GM21447 (cell line): ENCODE results near the gene C2CD4A.
A peak's percentile ranks its signal among the peaks of the same experiment; 100 is the strongest.
"Not testable (repeated sequence)": the region's sequence is repeated elsewhere in the genome, so short reads cannot be mapped to it uniquely, and the experiment has no call there.

Source experiments
- ATAC-seq: cut with Tn5 transposase; IDR thresholded peaks from one replicate; pipeline ENCODE4 v1.9.1; 2021; ENCODE audit not compliant: unreplicated experiment

The C2CD4A gene, protein sequence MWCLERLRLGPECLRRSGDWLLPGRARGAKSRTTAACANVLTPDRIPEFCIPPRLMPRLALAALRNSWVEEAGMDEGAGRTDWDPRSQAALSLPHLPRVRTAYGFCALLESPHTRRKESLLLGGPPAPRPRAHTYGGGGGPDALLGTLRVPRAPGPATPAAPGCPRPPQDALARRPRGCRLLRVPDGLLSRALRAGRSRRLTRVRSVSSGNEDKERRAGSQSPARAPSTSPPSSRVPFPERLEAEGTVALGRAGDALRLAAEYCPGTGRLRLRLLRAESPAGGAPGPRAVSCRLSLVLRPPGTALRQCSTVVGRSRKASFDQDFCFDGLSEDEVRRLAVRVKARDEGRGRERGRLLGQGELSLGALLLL

DNA sequence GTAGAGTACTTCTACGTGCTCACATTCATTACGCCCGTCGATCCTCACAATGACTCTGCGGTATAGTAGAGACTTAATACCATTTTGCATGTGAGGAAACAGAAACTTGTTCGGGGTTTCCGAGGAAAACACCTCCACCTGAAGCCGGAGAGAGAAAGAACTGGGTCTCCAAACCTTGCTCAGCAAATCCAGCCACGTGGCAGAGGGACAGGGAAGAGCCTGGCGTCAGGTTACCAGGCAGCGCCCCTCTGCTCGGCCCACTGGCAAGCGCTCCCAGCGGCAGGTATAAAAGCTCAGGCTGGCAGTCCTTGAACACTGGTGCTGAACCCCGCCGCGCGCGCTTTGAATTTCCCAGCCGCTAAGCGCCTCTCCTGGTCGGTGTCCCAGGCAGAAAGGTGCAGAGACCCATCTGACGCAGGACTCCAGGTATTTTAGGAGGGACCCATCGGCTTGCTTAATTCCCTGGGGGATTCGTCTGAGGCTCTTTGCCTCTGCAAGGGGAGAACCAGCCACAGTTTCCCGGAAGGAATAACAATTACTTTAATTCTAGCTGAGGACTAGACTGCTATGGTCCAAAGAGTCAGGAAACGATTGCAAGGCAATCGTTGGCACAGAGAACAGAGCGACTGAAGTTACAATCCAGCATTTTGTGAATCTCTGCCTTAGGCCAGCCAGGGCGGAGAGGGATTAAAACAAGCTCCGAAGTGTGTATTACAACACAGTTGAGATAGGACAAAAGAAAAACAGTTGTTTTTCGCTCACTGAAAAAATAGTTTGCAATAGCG lies at the start of gene C2CD4A:
C2CD4A (plus strand) TSS at position 315 of the 785 bp plus-strand sequence. CDS start 637 bp downstream, outside the sequence.
- no peak for ATAC-seq

DNA sequence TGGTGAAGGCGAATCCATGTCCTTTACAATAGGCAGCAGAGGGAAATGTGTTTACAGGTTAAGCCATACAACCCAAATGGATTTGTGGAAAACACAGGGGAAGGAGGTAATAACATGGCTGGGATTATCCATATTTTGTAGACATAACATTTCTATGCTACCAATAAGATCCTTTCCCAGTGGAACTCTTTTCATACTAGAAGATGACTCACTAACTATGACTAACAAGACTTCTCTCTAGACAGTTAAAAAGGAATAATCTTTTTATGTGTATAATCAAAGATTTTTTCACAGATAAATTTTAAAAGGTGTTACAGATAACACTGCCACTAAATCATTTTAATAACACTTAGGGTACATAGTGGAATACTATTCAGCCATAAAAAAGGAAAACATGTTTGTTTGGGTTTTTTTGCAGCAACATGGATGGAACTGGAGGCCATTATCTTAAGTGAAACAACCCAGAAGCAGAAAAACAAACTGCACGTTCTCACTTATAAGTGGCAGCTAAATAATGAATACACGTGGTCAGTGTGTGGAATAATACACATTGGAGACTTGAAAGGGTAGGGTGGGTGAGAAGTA lies 46.1 kb upstream of the C2CD4A start:
- no peak for ATAC-seq

DNA sequence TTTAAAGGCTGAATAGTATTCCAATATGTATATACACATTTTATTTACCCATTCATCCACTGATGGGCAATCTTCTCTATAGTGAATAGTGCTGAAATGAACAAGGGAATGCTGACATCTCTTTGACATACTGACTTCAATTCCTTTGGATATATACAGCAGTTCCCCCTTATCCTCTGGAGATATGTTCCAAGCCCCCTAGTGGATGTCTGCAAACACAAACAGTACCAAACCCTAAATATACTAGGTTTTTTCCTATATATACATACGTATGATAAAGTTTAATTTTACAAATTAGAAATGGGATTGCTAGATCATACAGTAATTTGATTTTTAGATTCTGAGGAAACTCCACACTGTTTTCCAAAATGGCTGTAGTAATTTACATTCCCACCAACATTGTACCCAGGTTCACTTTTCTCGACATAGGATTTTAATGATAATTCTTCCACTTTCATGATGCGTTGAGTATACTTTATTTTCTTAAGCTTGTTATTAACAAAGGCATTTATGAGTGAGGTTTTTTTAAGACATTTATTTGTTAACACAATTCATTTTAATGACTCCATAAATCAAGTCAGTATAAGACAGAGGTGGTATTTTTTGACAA lies 44.7 kb upstream of the C2CD4A start:
- no peak for ATAC-seq

DNA sequence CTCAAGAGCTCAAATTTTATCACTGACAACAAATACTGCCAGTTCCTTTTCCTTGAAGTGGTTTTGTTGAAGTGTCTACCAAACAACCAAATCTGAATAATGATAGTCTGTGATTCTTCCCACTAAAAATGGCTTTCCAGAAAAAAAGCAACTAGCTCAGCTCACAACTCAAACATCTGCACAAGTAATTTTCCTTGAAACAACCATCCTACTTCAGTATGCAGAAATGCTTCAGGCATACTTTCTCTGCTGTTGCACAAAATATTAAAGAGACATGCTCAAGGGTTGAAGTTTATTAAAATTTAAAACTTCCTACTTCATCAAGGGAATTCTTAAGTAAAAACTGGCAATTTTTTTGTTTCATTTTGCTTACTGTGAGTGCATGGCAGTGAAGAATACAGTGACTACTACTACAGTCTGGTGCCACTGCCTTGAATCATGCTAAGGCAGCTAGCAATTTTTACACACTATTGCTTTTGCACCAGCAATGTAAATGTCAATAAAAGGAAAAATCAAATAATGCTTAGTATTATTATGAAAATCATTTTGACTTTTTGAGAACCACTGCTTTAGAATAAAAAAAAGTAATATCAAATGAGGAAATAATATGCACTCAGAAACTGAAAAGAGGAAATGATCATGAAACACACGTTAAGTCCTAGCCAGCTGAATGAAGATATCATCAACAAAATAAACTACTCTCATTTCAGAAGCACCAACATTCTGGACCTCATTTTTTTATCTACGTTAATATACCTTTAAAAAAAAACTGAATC lies 40.1 kb upstream of the C2CD4A start:
- ATAC-seq: no peak

DNA sequence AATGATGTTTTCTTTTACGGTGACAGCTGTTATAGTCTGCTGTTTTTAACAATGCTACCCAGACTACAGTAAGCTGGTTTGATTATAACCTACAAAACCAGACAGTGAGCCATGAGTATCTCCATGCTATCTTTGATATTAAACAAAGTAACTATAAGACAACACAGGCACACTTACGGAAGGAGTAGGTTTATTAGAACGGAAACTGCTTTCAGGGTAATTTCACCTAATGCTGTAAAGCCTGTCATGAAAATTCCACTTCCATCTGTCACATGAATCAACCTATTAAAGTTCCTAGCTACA lies 39.6 kb upstream of the C2CD4A start:
- no peak for ATAC-seq

DNA sequence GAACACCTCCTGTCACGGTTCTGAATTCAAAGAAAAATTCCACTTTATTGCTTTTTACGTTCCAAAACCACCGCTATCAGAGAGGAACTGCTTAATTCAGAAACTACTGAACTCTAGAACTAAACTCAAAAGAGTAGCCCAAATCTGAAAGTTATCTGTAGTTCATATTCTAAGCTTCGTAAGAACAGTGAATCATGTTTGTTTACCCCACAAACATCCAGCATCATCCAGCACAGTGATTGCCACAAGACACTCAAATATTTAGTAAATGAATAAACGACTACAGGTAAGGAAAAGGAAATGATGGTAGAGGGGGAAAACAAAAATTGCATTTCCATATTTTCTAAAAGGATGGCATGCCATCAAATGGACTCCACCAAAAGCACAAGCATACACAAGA lies 38.9 kb upstream of the C2CD4A start:
- no peak for ATAC-seq

DNA sequence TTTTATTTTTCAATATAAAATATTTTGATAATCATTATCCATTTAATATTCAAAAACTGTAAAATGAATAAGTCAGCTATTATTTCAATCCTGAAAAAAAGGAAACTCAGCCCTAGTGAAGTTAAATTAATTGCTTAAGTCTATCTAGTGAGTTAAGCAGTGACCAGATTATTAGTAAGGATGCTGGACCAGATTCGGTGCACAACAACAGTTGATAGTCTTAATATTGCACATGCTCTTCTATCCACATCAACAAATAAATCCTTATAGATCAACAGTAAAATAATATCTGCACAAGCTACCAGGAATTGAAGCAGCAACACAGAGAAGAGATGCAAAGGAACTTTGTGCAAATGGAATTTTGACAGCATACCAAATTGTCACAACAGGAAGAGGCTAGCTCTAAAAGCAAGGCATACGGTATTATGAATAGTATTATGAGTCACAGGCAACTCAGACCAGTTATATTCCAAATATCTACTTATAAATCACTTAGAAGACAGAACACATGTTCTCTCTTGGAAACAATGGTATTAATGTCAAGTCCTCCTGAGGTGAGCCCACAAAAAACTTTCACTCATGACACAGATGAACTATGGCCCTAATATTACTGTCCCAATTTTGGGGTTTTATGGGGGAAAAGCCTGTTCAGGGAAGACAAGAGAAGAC lies 31.4 kb upstream of the C2CD4A start:
- no peak for ATAC-seq

DNA sequence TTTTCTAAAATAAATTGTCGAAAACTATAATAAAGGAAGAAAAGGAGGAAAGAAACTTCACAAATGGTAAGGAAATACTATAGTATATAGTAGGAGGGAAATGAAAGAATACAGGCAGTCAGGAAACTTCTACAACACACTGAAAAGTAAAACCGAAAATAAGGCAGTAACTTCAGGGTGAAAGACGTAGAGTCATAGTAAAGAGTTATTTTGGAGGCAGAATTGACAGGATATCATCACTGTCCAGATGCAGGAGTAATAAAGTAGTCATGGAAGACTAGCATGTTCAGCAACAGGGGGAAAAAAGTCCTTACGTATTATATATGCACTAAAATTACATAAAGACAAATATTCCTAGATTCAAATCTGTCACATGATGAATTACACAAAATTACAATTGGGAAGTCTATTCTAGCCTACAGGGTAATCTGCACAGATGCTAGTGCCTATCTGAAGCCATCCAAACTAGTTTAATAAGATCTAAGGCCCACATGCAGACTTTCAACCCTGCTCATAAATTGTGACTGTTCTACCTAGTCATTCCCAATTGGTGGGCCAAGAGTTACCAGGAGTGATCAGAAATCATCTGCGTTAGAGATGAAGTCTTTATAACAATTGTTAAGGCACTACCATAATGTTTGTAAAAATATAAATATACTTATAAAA lies 20.6 kb upstream of the C2CD4A start:
- ATAC-seq: peak; percentile 89

DNA sequence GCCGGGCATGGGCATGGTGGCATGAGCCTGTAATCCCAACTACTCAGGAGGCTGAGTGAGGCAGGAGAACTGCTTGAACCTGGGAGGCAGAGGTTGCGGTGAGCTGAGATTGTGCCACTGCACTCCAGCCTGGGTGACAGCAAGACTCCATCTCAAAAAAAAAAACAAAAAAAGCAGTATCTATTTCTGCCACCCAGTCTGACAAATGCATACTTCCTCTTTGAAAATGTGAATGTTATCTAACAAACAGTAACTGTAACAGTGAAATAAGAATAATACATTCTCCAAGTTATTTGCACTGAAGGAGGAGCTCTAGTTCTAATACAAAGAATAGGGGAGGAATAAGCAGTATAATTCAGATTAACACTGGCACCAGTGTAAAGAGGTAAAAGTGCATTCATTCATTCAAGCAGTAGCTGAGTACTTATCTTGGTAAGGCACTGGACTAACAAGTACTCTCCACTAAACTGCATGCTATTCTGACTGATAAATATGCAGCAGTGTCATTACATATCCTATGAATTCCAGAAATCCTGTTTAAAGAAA lies 19.4 kb upstream of the C2CD4A start:
- ATAC-seq: peak; percentile 55

DNA sequence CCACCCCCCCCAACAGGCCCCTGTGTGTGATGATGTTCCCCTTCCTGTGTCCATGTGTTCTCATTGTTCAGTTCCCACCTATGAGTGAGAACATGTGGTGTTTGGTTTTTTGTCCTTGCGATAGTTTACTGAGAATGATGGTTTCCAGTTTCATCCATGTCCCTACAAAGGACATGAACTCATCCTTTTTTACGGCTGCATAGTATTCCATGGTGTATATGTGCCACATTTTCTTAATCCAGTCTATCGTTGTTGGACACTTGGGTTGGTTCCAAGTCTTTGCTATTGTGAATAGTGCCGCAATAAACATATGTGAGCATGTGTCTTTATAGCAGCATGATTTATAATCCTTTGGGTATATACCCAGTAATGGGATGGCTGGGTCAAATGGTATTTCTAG lies 18.5 kb upstream of the C2CD4A start:
- ATAC-seq: not testable (repeated sequence)

DNA sequence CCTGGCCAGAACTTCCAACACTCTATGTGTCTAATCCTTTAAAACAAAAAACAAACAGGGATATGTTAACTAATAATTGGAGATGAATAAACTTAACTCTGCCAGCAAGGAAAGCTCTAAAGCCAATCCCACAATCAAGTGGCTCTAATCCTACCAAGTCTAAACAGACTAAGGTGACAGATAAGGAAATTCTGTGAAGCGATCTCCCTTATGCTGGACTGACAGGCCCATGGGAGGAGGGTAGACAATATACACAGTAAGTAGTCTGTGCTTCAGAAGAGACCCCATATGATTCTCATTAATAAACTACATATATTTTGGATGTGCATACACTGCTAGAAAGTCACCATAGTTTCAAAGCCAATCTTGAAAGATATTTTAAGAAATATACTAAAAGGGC lies 16.7 kb upstream of the C2CD4A start:
- ATAC-seq: no peak

DNA sequence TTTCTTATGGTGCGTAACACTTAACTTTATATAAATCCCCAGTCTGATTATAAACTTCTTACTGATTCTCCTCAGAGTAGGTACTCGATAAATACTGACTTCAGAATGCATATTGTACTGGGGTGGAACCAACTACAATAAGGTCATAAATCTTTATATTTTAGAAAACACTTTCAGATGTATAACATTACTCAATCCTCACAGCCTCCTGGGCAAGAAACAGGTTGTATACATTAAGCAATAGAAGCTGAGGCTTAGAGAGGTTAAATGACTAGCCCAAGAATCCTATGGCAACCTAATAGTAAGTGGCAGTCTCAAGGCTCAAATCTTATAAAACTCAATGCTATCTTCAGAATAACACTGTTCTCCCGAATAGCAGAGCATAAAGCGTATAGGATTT lies 15.6 kb upstream of the C2CD4A start:
- ATAC-seq: no peak

DNA sequence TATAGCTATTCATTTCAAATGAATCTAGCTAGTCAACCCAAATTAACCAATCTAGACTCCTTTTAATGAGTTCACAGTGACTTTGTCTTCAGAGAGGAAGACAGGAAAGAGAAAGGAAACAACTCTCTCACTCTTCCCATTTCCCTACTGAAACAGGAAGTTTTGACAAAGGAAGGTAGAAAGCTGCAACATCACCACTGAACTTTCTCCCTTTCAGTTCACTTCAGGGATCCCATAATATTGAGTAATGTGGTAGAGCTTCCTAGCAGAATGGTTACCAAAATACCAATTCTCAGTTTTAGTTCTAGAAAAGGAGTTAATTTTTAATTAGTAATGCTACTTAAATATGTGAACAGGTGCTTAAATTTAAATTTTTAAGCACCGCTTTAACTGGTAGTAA lies 14.1 kb upstream of the C2CD4A start:
- no peak for ATAC-seq

DNA sequence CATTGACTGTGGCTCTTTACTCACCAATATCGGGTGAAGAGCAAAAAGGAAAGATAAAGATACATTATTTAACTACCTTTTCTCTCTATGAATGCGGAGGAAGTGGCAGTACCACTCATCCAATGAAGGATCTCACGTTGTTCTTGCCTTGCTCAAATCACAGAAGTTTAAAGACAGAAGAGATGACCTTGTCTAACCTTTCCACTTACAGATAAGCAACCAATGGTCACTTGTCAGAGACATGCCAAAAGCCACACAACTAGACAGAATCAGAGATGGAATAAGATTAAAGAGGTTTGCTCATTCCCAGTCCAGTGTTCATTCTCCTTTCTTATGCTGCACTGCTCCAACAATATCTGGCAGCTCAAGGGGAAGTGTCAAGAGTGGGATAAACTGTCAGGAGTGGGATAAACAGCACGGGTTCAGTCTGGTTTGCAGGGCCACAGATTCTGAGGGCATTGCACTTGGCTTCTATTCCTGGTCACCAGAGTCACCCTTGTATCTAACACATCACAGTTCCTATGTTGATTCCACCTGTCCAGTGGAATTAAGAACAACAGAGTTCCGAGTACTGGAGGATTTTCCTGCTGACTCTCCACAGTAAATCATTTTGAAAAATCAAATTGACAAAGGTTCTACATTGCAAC lies 13.2 kb upstream of the C2CD4A start:
- ATAC-seq: no peak

DNA sequence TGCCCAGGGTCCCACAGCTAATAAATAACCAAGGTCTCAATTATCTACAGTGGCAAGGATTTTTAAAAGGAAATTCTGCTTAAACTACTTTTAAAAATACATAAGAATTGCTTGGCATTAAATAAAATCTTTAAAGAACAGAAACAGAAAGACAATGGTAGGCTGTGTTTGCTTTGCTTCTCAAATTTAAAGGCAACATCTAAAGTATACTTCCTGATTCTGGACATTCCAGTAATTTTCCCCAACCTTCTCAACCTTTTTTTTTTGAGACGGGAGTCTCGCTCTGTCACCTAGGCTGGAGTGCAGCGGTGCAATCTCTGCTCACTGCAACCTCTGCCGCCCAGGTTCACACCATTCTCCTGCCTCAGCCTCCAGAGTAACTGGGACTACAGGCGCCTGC lies 11.8 kb upstream of the C2CD4A start:
- no peak for ATAC-seq

DNA sequence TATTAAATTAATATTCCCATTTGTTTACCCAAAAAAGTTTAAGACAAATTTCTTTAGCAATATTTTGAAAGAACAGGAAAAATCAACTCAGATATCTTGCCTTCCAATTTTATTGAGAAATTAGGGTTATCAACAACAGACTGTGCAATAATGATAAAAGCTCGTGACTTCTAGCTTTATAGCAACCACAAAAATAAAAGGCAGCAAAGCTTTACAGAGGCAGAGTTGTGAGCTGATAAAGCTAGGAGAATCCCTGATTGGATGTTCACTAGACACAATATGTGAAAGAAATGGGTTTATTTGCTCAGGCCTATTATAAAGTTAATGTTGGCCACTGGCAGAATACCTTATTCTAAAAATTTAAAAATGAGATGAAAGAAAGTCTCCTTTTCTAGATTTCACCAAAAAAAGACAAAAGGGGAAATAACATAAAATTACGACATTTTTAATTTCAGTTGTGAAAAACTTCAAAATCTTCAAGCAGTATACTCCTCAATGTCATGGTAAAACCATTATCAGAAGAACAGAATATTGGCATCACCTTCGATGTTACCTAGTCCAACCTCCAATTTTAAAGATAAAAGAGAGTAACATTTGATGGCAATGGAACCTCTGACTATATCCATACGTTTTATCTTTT lies 9.3 kb upstream of the C2CD4A start:
- ATAC-seq: no peak

DNA sequence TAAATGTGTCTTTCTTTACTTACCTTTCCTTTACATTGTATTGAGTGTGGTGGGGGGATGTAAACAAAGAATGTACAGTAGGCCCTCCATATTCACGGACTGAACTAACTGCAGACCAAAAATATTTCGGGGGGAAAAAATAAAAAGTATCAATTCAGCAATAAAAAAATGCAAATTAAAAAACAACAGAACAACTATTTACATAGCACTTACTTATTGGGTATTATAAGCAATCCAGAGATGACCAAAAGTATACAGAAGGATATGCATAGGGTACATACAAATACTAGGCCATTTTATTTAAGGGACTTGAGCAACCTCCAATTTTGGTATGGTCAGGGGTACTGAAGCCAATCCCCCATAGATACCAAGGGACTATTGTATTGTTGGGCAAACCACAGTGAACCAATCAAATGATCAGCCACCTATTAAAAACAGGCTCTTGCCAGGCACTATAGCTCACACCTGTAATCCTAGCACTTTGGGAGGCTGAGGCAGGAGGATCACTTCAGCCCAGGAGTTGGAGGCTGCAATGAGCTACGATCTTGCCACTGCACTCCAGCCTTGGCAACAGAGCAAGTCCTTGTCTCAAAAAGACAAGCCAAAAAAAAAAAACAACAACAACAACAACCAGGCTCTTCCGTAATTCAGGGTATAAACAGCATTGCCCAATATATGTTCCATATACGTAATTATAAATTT lies 8.3 kb upstream of the C2CD4A start:
- no peak for ATAC-seq
